ENCODE data around the gene TSKU. TPM values are rescaled to one million over a fixed set of nuclear protein-coding genes. Genes with fewer than 3 reads are reported as not detected.

TSKU gene
- total RNA-seq, 1 donor from 2014 or later: 7.1 TPM

DNA sequence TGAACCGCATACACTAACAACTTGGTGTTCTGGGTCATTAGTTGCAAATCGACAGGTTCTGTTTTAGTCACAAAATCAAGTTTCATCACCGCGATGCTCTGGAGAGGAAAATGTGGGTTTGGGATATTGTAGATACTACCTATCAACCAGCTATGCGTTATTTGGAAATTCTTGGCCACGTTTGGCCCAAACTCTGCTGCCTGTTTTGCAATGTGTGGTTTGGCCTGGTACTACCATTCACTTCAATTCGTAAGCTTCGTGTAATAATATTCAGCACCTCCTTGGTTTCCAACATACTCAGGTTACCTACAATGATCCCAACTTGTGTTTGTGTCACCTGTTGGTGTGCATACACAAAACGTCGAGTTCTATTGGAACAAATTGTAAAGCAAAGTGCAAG is 61.4 kb downstream of the TSKU start:
- H3K79me2 ChIP-seq (ENCODE audit: low read depth): no peaks in the 10 kb centered on the region
- no peak overlapping the region for H3K9ac ChIP-seq
- no peaks in the 10 kb centered on the region for H3K36me3 ChIP-seq
- TF ChIP-seq EZH2 (IDR thresholded peaks at IDR 0.05) (no peak), EZH2phosphoT487 (IDR thresholded peaks at IDR 0.05) (no peak)
- TF ChIP-seq, protein P1, sequence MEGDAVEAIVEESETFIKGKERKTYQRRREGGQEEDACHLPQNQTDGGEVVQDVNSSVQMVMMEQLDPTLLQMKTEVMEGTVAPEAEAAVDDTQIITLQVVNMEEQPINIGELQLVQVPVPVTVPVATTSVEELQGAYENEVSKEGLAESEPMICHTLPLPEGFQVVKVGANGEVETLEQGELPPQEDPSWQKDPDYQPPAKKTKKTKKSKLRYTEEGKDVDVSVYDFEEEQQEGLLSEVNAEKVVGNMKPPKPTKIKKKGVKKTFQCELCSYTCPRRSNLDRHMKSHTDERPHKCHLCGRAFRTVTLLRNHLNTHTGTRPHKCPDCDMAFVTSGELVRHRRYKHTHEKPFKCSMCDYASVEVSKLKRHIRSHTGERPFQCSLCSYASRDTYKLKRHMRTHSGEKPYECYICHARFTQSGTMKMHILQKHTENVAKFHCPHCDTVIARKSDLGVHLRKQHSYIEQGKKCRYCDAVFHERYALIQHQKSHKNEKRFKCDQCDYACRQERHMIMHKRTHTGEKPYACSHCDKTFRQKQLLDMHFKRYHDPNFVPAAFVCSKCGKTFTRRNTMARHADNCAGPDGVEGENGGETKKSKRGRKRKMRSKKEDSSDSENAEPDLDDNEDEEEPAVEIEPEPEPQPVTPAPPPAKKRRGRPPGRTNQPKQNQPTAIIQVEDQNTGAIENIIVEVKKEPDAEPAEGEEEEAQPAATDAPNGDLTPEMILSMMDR (IDR thresholded peaks at IDR 0.05): no peak
- Mint-ChIP-seq H3K9me3 (no peaks in the 10 kb centered on the region), H3K27me3 (ENCODE audit: insufficient read depth, low read depth) (peaks cover 2% of the 10 kb centered on the region), H3K27ac (no peak overlapping the region), H3K4me1 (peaks cover 3% of the 10 kb centered on the region), H3K4me3 (no peak overlapping the region), H3K36me3 (no peaks in the 10 kb centered on the region)
- H2AFZ ChIP-seq (replicated peaks): no peak overlapping the region
- peaks cover 12% of the 10 kb centered on the region for H3K4me1 ChIP-seq
- H4K20me1 ChIP-seq (ENCODE audit: low read depth): no peaks in the 10 kb centered on the region
- no peaks in the 10 kb centered on the region for H3K27me3 ChIP-seq
- peaks cover 12% of the 10 kb centered on the region for H3F3A ChIP-seq (ENCODE audit: low read depth)
- no peak overlapping the region for H3K27ac ChIP-seq
- H3K9me3 ChIP-seq (ENCODE audit: low read depth): no peaks in the 10 kb centered on the region
- H3K4me3 ChIP-seq: no peak overlapping the region
- no peak for DNase-seq (ENCODE audit: low spot score)
- no peak overlapping the region for H3K4me2 ChIP-seq

DNA sequence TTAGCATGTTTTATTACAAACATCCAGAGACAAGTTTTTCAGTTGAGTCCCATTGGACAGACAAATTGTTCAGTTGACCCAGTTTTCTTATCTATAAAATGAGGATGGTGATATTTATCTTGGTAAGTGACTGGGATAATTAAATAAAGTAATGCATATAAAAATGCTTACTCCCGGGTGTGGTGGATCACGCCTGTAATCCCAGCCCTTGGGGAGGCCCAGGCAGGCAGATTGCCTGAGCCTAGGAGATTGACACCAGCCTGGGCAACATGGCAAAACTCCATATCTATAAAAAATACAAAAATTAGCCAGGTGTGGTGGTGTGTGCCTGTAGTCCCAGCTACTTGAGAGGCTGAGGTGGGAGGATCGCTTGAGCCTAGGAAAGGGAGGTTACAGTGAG is 61.9 kb downstream of the TSKU start:
- Histone ChIP-seq H3K9me3 (ENCODE audit: low read depth) (no peaks in the 10 kb centered on the region), H3K79me2 (ENCODE audit: low read depth) (no peaks in the 10 kb centered on the region), H4K20me1 (ENCODE audit: low read depth) (no peaks in the 10 kb centered on the region), H3K4me2 (no peak overlapping the region), H3K27me3 (no peaks in the 10 kb centered on the region), H3K4me3 (no peak overlapping the region), H3K27ac (no peak overlapping the region), H3K4me1 (peaks cover 12% of the 10 kb centered on the region), H3F3A (ENCODE audit: low read depth) (peaks cover 12% of the 10 kb centered on the region), H2AFZ (replicated peaks) (no peak overlapping the region), H3K9ac (no peak overlapping the region), H3K36me3 (no peaks in the 10 kb centered on the region)
- H3K36me3 Mint-ChIP-seq: no peaks in the 10 kb centered on the region
- H3K9me3 Mint-ChIP-seq: no peaks in the 10 kb centered on the region
- peaks cover 2% of the 10 kb centered on the region for H3K27me3 Mint-ChIP-seq (ENCODE audit: insufficient read depth, low read depth)
- no peak for DNase-seq (ENCODE audit: low spot score)
- TF ChIP-seq EZH2phosphoT487 (IDR thresholded peaks at IDR 0.05) (no peak), EZH2 (IDR thresholded peaks at IDR 0.05) (no peak)
- TF ChIP-seq, protein P1 (IDR thresholded peaks at IDR 0.05): no peak
- H3K27ac Mint-ChIP-seq: no peak overlapping the region
- H3K4me3 Mint-ChIP-seq: no peak overlapping the region
- H3K4me1 Mint-ChIP-seq: peaks cover 3% of the 10 kb centered on the region

DNA sequence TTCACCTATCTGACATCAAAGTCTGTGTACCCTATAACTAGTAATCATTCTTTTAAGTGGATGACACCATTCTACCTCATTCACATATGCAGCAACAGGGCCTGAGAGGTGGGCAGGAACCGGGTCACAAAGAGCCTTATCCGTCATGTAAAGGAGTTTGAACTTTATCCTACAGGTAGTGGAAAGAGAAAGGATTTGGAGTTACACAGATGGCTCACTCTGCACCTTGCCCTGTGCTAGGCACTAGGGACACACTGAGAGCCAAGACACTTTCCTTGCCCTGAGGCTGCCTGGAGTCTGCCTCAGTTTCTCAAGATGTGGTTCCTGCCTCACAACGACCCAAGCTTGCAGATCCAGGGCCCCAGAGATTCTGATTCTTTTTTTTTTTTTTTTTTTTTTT is 63.3 kb downstream of the TSKU start:
- Mint-ChIP-seq H3K27ac (no peak overlapping the region), H3K36me3 (no peaks in the 10 kb centered on the region), H3K9me3 (no peaks in the 10 kb centered on the region), H3K4me3 (no peak overlapping the region), H3K4me1 (peaks cover 3% of the 10 kb centered on the region), H3K27me3 (ENCODE audit: insufficient read depth, low read depth) (peaks cover 2% of the 10 kb centered on the region)
- Histone ChIP-seq H2AFZ (replicated peaks) (no peak overlapping the region), H3K4me2 (no peak overlapping the region), H3K4me3 (no peak overlapping the region), H3K27ac (no peak overlapping the region), H3F3A (ENCODE audit: low read depth) (peaks cover 12% of the 10 kb centered on the region), H3K9me3 (ENCODE audit: low read depth) (no peaks in the 10 kb centered on the region), H3K9ac (no peak overlapping the region), H3K36me3 (no peaks in the 10 kb centered on the region), H4K20me1 (ENCODE audit: low read depth) (no peaks in the 10 kb centered on the region), H3K27me3 (no peaks in the 10 kb centered on the region), H3K4me1 (peaks cover 12% of the 10 kb centered on the region), H3K79me2 (ENCODE audit: low read depth) (no peaks in the 10 kb centered on the region)
- TF ChIP-seq, protein P1 (IDR thresholded peaks at IDR 0.05): no peak
- TF ChIP-seq EZH2 (IDR thresholded peaks at IDR 0.05) (no peak), EZH2phosphoT487 (IDR thresholded peaks at IDR 0.05) (no peak)
- no peak for DNase-seq (ENCODE audit: low spot score)

Other genes with a start within 250 kb of the TSKU start
- gene LRRC32, start 112.6 kb upstream of the TSKU start, total RNA-seq (ENCODE audit: low replicate concordance): 0.21 and 1.1 TPM in 2 replicates
- 10.9 and 18.9 TPM in 2 replicates for gene ACER3, start 77.6 kb downstream of the TSKU start, total RNA-seq (ENCODE audit: low replicate concordance)